ENCODE data around the gene ENO3.

Gene ENO3

GRCh38 chr17:4950075-4950745, 709 bp upstream of the ENO3 start:
- DNase-seq (ENCODE audit: low spot score), result no peak

DNA sequence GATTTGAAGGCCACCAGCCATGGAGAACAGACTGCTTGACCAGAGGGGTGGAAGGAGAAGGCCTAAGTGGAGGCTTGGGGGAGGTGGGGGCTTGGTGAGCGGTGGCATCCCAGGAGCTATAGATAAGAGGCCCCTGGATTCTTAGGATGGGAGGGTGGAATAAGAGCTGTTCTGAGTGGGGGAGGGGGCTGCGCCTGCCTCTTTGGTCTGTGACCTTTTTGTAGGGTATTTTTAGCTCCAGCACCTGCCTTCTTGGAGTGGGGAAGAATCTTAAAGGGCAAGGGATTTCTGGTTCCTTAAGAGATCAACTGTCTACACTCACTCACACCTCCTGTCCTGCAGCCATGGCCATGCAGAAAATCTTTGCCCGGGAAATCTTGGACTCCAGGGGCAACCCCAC, 567 bp downstream of the ENO3 start:
- no peak for DNase-seq (ENCODE audit: low spot score)

DNA sequence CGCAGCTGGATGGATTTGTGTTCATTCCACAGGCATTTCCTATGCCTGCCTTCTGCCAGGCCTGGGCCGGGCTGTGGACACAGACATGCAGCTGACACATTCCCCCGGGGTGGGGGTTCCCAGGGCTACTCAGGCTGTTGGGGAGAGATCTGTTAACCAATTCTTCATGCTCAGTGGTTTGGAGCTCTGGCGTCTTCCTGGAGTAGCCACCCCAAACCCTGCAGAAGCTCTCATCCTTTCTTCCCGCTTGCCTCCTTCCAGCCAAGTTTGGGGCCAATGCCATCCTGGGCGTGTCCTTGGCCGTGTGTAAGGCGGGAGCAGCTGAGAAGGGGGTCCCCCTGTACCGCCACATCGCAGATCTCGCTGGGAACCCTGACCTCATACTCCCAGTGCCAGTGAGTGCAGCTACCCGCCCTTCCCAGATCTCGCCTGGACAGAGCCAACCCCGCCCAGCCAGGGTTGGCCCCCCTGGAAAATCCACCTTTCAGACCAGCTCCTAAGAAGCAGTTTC, 2.6 kb downstream of the ENO3 start:
- peak; percentile 76 for DNase-seq (ENCODE audit: low spot score)

- DNase-seq (ENCODE audit: low spot score), result no peak
These were observed 4.2 kb downstream of the ENO3 start for GRCh38 chr17:4955091-4955490.

DNA sequence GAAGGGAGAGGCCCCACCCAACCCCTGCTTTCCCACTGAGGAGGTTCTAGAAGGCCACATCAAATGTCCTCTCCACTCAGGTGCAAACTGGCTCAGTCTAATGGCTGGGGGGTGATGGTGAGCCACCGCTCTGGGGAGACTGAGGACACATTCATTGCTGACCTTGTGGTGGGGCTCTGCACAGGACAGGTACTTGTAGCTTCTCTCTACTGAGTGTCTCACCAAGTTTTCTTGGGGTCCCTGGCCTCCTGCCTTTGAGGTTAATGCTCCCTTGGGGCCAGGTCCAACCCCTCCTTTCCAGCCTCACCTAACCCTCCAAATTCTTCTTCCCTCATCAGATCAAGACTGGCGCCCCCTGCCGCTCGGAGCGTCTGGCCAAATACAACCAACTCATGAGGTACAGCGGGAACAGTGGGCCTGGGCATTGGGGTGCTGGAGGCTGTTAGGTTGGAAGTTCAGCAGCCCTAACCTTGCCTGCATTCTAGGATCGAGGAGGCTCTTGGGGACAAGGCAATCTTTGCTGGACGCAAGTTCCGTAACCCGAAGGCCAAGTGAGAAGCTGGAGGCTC, 5.7 kb downstream of the ENO3 start:
- DNase-seq (ENCODE audit: low spot score), result no peak

DNA sequence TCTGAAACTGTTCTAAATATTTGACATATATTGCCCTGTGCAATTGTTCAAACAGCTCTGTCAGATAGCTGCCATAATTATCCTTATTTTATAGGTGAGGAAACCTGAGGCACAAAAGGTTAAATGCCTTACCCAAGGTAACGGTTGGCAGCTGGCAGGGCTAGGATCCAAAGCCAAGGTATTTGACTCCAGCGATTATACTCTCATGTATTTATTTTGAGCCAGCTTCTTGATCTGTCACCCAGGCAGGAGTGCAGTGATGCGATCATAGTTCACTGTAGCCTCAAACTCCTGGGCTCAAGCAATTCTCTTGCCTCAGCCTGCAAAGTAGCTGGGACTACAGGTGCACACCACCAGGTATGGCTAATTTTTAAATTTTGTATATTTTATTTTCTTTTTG, 7.2 kb downstream of the ENO3 start:
- no peak for DNase-seq (ENCODE audit: low spot score)

DNA sequence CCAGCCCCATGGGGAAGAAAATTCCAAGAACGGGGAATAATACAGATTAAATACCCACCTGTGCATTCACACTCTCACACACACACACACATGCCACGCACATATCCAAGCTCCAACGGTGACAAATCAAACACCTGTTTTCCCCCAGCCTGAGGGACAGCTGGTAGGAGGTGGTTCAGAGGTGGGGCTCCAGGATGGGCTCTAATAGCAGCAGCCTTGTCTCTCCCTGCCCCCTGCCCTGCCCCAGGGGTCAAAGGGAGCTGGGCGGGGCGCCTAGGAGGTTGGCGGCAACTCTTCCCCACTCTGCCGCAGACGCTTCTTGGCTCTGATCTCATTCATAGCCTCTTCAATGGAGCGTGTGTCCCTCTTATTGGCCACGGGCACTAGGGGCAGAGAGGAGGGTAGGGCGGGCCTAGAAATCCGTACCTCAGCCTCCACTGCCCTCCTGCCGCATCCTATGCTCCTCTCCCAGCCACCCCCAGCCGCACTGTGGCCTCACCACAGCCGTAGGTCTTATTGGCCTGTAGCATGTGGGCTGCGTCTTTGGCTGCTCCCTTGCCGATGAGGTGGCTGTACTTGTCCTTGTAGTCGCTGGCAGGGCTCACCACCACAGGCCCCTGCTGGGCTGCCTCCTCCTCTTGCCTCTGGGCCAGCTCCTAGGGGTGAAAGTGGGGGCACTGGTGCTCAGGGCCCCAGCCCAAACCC, 8.5 kb downstream of the ENO3 start:
- DNase-seq (ENCODE audit: low spot score), result no peak

DNA sequence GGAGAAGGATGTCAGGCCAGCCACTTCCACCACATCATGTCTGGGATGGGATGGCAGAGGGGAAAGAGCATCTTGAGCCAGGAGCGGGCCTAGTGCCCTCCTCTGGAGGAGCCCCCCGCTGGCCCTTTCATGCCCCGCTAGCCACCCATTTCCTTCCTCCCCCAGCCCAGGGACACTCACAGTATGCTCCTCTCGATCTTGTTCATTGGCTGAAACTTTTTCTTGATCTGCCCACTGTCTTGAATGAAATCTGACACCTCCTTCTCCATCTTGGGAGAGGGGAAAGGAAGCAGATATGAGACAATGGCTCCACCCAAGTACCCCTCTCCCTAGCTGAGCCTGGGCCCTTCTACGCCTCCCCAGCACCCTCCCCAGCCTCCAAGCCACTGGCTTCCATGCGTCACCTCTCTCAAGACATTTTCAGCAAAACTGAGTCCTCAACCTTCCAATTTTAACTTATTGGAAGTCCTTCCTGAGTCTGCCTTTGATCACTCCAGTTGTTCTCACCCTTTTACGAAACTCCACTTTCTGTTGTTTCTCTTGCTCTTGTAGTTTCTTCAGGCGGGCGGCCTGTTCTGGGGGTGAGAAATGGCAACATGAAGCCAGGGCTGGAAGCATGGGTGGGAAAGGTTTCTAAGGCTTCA, 9.5 kb downstream of the ENO3 start:
- DNase-seq (ENCODE audit: low spot score), result no peak

DNA sequence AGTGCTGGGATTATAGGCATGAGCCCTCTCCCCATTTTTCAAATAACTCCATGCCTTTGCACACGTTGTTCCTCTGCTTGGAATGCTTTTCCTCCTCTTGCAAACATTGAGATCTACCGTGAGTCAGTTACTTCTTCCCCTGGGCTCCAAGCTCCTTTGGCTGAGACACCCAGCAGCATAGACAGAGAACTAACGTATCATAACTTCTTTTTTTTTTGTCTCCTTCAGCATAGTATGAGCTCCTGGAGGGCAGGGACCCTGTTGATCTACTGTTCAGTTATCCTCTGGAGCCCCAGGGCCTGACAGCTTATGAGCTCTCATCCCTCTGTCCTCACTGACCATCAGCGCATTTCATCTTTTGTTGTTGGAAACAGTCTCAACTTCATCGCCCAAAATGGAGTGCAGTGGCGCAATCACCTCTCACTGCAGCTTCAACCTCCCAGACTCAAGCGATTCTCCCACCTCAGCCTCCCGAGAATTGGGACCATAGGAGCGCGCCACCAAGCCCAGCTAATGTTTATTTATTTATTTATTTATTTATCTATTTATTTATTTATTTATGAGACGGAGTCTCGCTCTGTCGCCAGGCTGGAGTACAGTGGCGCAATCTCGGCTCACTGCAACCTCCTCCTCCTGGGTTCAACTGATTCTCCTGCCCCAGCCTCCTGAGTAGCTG, 14.5 kb downstream of the ENO3 start:
- no peak for DNase-seq (ENCODE audit: low spot score)

- DNase-seq (ENCODE audit: low spot score), result peak; percentile 100
These were observed 16.1 kb downstream of the ENO3 start for GRCh38 chr17:4966844-4967538.

DNA sequence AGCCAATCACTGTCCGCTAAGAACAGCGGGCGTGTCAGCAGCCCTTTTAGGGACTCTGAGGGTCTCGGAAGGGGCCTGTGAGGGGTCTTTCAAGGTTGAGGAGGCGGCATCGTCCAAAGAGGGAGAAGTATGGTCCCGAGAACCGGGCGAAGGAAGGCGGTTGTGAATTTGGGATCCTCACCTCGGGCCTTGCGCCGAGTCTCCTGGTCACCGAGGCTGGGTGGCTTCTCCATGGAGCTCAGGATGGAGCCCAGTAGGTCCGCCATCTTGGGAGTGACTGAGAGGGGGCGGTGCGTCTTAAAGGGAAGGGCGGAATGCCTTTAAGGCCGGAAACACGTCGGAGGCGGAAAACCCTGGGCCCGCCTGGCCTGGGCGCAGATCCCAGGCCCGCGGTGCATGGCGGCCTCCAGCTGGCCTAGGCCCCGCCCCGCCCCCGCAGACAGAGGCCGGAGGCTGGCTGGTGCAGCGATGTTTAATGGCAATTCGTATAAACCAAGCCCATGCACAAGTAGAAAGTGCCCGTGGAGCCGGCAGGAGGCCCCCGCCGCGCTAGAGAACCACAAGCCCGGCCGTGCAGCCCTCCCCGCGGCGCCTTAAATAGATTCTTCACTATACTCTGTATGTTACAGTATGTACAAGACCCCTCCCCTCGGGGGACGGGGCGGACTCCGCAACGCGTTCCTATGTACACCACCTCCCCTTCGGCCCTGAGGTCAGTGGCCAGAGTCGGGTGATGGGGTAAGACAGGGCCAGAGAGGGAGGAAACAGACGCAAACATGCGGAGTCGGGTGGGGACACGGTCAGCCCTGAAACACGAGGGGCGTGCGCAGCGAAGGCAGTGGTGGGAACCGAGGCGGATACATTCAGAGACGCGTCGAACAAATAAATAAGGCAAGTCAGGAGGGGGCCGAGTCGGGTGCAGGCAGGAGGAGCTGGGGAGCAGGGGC, 16.9 kb downstream of the ENO3 start, which contains the start of gene SPAG7:
Gene SPAG7 (minus strand): TSS at position 279 of the 947 bp plus-strand sequence. CDS start 13 bp downstream, at position 266.
- peak; percentile 93 for DNase-seq (ENCODE audit: low spot score)

GRCh38 chr17:4968486-4969046, 17.6 kb downstream of the ENO3 start:
- DNase-seq (ENCODE audit: low spot score), result no peak

DNA sequence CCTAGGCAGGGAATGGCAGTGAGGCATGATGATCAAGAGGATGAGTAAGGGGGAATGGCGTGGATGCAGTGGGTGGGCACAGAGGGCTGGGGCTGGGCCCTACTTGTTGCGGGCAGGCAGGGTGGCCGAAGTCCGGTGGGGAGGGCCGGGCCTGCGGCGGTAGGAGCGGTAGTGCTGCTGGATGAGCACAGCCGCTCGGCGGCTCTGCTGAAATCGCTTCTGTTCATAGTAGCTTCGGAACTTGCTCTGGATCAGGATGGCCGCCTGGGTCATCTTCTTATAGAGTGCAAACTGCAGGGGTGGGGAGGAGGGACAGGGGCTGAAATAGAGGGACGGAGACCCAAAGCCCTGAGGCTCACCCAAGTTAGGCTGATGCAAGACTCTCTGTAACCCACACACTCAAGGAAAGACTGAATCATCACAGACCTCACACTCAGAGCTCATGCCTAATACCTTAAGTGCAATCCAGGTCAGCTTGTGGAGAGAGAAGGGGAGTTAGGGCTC, 18.2 kb downstream of the ENO3 start:
- peak; percentile 78 for DNase-seq (ENCODE audit: low spot score)

DNA sequence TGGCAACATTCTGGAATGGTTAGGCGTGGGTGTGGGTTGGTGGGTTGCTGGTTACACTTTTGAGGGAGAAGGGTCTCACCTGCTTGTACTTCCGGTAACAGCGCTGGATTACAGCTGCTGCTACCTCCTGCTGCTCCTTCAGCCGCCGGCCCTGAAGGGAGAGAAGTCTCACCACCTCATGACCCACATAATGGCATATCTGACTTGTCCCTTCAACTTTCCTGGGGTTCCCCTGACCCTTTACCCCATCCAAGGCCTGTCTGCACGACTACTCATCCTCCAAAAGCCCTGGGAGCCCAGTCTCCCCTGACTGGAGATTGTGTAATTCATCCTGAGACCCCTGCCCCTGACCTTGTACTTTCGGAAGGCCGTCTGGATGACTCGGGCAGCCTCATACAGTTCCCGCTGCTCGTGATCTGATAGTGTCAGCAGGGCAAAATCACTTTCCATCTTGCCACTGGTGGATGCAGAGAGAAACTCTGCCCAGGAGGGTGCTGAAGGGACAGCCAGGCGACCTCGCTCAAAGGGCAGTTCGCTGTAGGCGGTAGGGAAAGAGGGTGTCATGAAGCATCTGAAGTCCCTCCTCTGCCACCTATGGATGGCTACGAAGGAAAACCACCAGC, 18.7 kb downstream of the ENO3 start:
- DNase-seq (ENCODE audit: low spot score), result no peak

DNA sequence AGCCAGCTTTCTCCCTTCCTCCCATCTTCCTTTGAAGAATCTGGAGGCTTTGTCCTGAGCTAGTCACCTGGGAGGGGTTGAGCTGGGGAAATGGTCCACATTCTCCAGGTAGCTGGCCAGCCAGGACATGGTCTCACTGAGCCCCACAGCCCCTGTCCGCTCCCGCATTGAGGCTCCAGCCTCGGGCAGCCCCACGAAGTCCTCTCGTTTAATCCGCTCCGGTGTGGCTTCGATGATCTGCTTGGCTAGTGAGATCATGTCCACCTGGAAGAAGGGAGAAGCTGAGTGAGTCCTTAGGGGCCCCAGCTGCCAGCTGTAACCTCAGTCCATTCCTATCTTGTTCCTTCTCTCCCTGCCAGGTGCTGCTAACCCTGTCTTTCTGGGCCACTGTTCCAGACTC, 19.4 kb downstream of the ENO3 start:
- DNase-seq (ENCODE audit: low spot score), result no peak

DNA sequence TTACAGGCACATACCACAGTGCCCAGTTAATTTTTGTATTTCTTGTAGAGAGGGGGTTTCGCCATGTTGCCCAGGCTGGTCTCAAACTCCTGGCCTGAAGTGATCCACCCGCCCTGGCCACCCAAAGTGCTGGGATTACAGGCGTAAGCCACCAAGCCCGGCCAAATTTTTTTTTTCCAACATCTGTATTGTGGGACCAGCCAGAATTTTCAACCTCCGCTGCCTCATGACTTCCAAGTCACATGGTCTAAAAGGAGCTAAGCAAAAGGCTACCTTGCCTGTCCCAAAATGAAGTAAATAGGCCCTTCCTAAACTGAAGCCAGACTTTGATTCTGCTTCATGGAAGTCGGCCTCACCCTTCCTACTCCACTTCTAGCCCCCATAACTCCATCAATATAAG, 20.9 kb downstream of the ENO3 start:
- no peak for DNase-seq (ENCODE audit: low spot score)

DNA sequence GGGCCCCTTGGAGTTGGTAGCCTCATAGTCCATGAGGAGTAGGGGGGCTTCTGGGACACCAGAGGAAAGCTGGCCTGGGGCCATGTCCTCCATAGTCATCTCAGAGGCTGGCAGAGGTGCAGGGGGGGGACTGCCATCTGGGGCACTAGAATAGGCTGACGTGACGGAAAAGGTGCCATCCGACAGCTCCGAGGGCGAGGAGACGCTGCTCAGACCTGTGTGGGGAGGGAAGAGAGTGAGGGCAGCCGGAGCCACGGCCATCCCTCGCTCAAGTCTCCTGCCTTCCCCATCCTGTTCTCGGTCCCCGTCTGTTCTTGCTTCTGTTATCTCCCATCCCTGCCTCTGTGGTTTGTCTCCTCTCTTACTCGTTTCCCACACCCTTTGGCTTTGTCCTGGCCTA, 21.4 kb downstream of the ENO3 start:
- no peak for DNase-seq (ENCODE audit: low spot score)

DNA sequence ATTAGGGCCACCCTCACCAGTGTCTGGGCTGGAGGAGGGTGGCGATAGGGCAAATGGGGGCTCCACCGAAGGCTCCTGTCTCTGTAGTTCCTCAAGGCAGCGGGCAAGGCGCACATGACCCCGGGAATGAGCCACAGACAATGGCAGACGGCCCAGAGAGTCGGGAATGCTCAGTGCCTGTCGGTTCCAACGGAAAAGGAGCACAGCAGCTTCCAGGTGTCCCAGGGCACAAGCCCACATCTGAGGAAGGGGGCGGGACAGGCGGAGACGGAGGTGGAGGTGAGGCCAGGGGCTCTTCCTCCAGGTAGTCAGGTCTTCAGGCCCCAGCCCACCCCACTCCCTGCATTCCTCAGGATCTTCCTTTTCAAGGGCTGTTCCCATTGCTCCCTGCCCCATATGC, 21.8 kb downstream of the ENO3 start:
- DNase-seq (ENCODE audit: low spot score), result no peak
